Transverse colon (tissue), 4 donors: Measurements from ENCODE around the gene HEG1. TPM values are rescaled to one million over a fixed set of nuclear protein-coding genes. Genes with fewer than 3 reads are reported as not detected.

Experiments used
- DNase-seq: peaks from one replicate; pipeline ENCODE4 v3.0.0-alpha.2; 2019
- H3K27ac ChIP-seq, 4 donors: fragments of 200-600 bp; sonication (generic); 2 replicates each; pipeline ENCODE4 v1.5.1; 2016 to 2018; ENCODE audit warnings: inconsistent platforms in 4 of 4
- H3K27me3 ChIP-seq: fragments of 200-600 bp; sonication (generic); 2 replicates; pipeline ENCODE4 v1.5.1; 2017; ENCODE audit warnings: inconsistent platforms
- H3K36me3 ChIP-seq, 4 donors: fragments of 200-600 bp; sonication (generic); 2 replicates each; pipeline ENCODE4 v1.5.1; 2017 to 2019; ENCODE audit warnings: inconsistent platforms in 4 of 4
- H3K4me1 ChIP-seq, 4 donors: fragments of 200-600 bp; sonication (generic); 2 replicates each; pipeline ENCODE4 v1.5.1; 2017 to 2020; ENCODE audit warnings: inconsistent platforms in 4 of 4
- H3K4me3 ChIP-seq, 4 donors: fragments of 200-600 bp; sonication (generic); 1 replicate in 1 of 4; 2 replicates in 3 of 4; pipeline versions ENCODE4 v1.5.1 to v1.6.1; 2017 to 2019; ENCODE audit warnings: inconsistent platforms in 4 of 4
- H3K9me3 ChIP-seq, 2 donors: fragments of 200-600 bp; sonication (generic); 2 replicates each; pipeline ENCODE4 v1.5.1; 2017 to 2019; ENCODE audit warnings: inconsistent platforms in 2 of 2
- CTCF ChIP-seq, 5 experiments: fragments of 200-600 bp in 3 of 5; fragments of 450-650 bp in 2 of 5; sonication (generic) in 3 of 5; IDR thresholded peaks; 1 replicate in 2 of 5; 2 replicates in 3 of 5; pipeline ENCODE4 v1.5.1; 2016 to 2017; ENCODE audit warnings: antibody characterized with exemption in 5 of 5, inconsistent platforms in 3 of 5, mild to moderate bottlenecking in 2 of 5, moderate library complexity in 1 of 5
- EP300 ChIP-seq: sonication (generic); formaldehyde crosslinking; IDR thresholded peaks from one replicate; pipeline ENCODE4 v1.6.1; 2017; ENCODE audit warnings: antibody characterized with exemption, low read depth
- POLR2A ChIP-seq: fragments of 450-650 bp; IDR thresholded peaks from one replicate; pipeline ENCODE4 v1.6.1; 2016; ENCODE audit warnings: antibody characterized with exemption, mild to moderate bottlenecking, moderate library complexity
- POLR2AphosphoS5 ChIP-seq, 3 donors: sonication (generic); formaldehyde crosslinking; IDR thresholded peaks; one replicate each; pipeline ENCODE4 v1.6.1; 2016; ENCODE audit warnings: antibody characterized with exemption in 3 of 3
- WGBS, 2 donors: methylation state at CpG; one replicate each; pipeline ENCODE4 v1.1.5; 2018; ENCODE audit warnings: low coverage in 1 of 2; 5-methylcytosine and 5-hydroxymethylcytosine counted together
- in situ Hi-C, 4 donors: fragments of 200-750 bp; cut with MboI; loops; one replicate each; pipeline versions ENCODE4 v1.15.0 to v1.15.1; 2017; ENCODE audit warnings: low sequenced_read_pairs in 3 of 4, low pct_ligation_motif_present in 1 of 4, low pct_unique_long_range_greater_than_20kb in 1 of 4
- intact Hi-C: fragments of 100-400 bp; cut with DNase I; formaldehyde crosslinking; loops from one replicate; pipeline ENCODE4 v1.15.1; 2023; ENCODE audit warnings: low total_unique reads
- total RNA-seq, 4 donors: library from RNA; depleted of rRNA; stranded (reverse); fragments of >200 nt; gene quantifications; one replicate each; pipeline ENCODE4 v1.1.0, GENCODE V29; 2016

Gene HEG1
- total RNA-seq, 4 donors from 2014 or later = 8.9 to 97.3 (median 10.6) TPM

- Histone ChIP-seq H3K27ac (peak overlapping the region in 3 of 4 donors; percentile 3 to 36 (median 17)), H3K36me3 (no peaks in the 10 kb centered on the region), H3K4me1 (peaks cover 23 to 57% (median 36%) of the 10 kb centered on the region in 4 donors), H3K9me3 (no peaks in the 10 kb centered on the region), H3K4me3 (no peak overlapping the region), H3K27me3 (no peaks in the 10 kb centered on the region)
- TF ChIP-seq POLR2AphosphoS5 (IDR thresholded peaks at IDR 0.05) = peak in 1 of 3 donors; percentile 11
- no peak for TF ChIP-seq POLR2A
- no peak for DNase-seq
- in situ Hi-C loops (no loop called here), intact Hi-C loops (no loop called here)
- WGBS, 2 donors = 96 to 100% methylated on average over 1 to 3 of the region's 3 CpGs
Observed at GRCh38 chr3:125048282-125048681, 7.5 kb downstream of the HEG1 start.

- Histone ChIP-seq H3K9me3 (no peaks in the 10 kb centered on the region), H3K4me1 (peaks cover 9 to 45% (median 24%) of the 10 kb centered on the region in 4 donors), H3K27ac (no peak overlapping the region), H3K4me3 (no peak overlapping the region), H3K27me3 (no peaks in the 10 kb centered on the region), H3K36me3 (no peaks in the 10 kb centered on the region)
- 42 to 58% methylated on average over 2 of the region's 2 CpGs for WGBS, 2 donors
- no peak for TF ChIP-seq POLR2AphosphoS5 (IDR thresholded peaks at IDR 0.05)
- TF ChIP-seq POLR2A = no peak
- no peak for TF ChIP-seq EP300
- TF ChIP-seq CTCF (IDR thresholded peaks at IDR 0.05) = no peak
- in situ Hi-C loops = no loop called here
- intact Hi-C loops = no loop called here
- no peak for DNase-seq
Observed at GRCh38 chr3:125045965-125046364, 9.8 kb downstream of the HEG1 start.

- 90 to 93% methylated on average over 4 to 5 of the region's 5 CpGs for WGBS, 2 donors
- no peaks in the 10 kb centered on the region for H3K36me3 ChIP-seq
- no peak for TF ChIP-seq EP300
- no peak for TF ChIP-seq CTCF (IDR thresholded peaks at IDR 0.05)
- in situ Hi-C loops = no loop called here
- intact Hi-C loops = no loop called here
- DNase-seq = no peak
- H3K27ac ChIP-seq = peak overlapping the region in 3 of 4 donors; percentile 81 to 85 (median 83)
- no peaks in the 10 kb centered on the region for H3K9me3 ChIP-seq
- H3K27me3 ChIP-seq = no peaks in the 10 kb centered on the region
- no peak overlapping the region for H3K4me3 ChIP-seq
- peaks cover 9 to 45% (median 24%) of the 10 kb centered on the region in 4 donors for H3K4me1 ChIP-seq
Observed at GRCh38 chr3:125045194-125045593, 10.6 kb downstream of the HEG1 start.

- peaks cover 18 to 56% (median 28%) of the 10 kb centered on the region in 4 donors for H3K4me1 ChIP-seq
- TF ChIP-seq CTCF (IDR thresholded peaks at IDR 0.05) = no peak
- TF ChIP-seq POLR2A = no peak
- TF ChIP-seq EP300 = no peak
- no peak for TF ChIP-seq POLR2AphosphoS5 (IDR thresholded peaks at IDR 0.05)
- DNase-seq = peak; percentile 54
- H3K9me3 ChIP-seq = no peaks in the 10 kb centered on the region
- peak overlapping the region in 1 of 4 donors; percentile 8 for H3K4me3 ChIP-seq
- no peaks in the 10 kb centered on the region for H3K36me3 ChIP-seq
- intact Hi-C loops = no loop called here
- H3K27ac ChIP-seq = peak overlapping the region; percentile 81 to 85 (median 83)
- in situ Hi-C loops = no loop called here
- 52 to 60% methylated on average over 16 to 20 of the region's 20 CpGs for WGBS, 2 donors
- H3K27me3 ChIP-seq = no peaks in the 10 kb centered on the region
Observed at GRCh38 chr3:125043599-125044151, 12.1 kb downstream of the HEG1 start.
